ENCODE measurements around the gene DENND5B. TPM values are rescaled to one million over a fixed set of nuclear protein-coding genes. Genes with fewer than 3 reads are reported as not detected.

DENND5B gene
- total RNA-seq, 6 experiments from 2014 or later: 12.6 to 18.4 (median 16.6) TPM

- DNase-seq: no peak
- intact Hi-C loops (cut with DNase I): no loop called here
- no peaks in the 10 kb centered on the region for H3K27me3 ChIP-seq
- no peak overlapping the region for H3K4me3 ChIP-seq
- no peaks in the 10 kb centered on the region for H3K9me3 ChIP-seq
- no peaks in the 10 kb centered on the region for H3K36me3 ChIP-seq
- no peak overlapping the region for H3K27ac ChIP-seq
- TF ChIP-seq POLR2A (IDR thresholded peaks at IDR 0.05): no peak
- TF ChIP-seq CTCF (IDR thresholded peaks at IDR 0.05): no peak
- 26% methylated on average over 1 of the region's 1 CpG for WGBS (ENCODE audit: insufficient coverage, low coverage, low lambda C conversion rate, missing lambda C conversion rate)
- ATAC-seq: peak in 3 of 4 donors; percentile 19 to 34 (median 28)
- H3K4me1 ChIP-seq: peaks cover 0 to 18% (median 5%) of the 10 kb centered on the region in 4 donors
These were observed 69.0 kb downstream of the DENND5B start for GRCh38 chr12:31521964-31522363.

GRCh38 chr12:31519511-31519910, 71.4 kb downstream of the DENND5B start:
- TF ChIP-seq POLR2A (IDR thresholded peaks at IDR 0.05) (no peak), CTCF (IDR thresholded peaks at IDR 0.05) (no peak)
- no peak overlapping the region for H3K27ac ChIP-seq
- intact Hi-C loops (cut with DNase I): no loop called here

GRCh38 chr12:31518680-31519227, 72.2 kb downstream of the DENND5B start:
- Histone ChIP-seq H3K9me3 (no peaks in the 10 kb centered on the region), H3K27ac (no peak overlapping the region), H3K4me3 (no peak overlapping the region), H3K36me3 (no peaks in the 10 kb centered on the region), H3K27me3 (no peaks in the 10 kb centered on the region), H3K4me1 (peaks cover 0 to 18% (median 5%) of the 10 kb centered on the region in 4 donors)
- no peak for DNase-seq
- peak; percentile 35 to 75 (median 44) for ATAC-seq
- intact Hi-C loops (cut with DNase I): no loop called here
- 39% methylated on average over 4 of the region's 4 CpGs for WGBS (ENCODE audit: insufficient coverage, low coverage, low lambda C conversion rate, missing lambda C conversion rate)
- TF ChIP-seq CTCF (IDR thresholded peaks at IDR 0.05) (no peak), POLR2A (IDR thresholded peaks at IDR 0.05) (no peak)

More at GRCh38 chr12:31519511-31519910, 71.4 kb downstream of the DENND5B start:
- Histone ChIP-seq H3K4me1 (peaks cover 0 to 18% (median 5%) of the 10 kb centered on the region in 4 donors), H3K9me3 (no peaks in the 10 kb centered on the region), H3K36me3 (no peaks in the 10 kb centered on the region), H3K4me3 (no peak overlapping the region), H3K27me3 (no peaks in the 10 kb centered on the region)
- DNase-seq (no peak), ATAC-seq (no peak)

GRCh38 chr12:31517994-31518393, 72.9 kb downstream of the DENND5B start:
- DNase-seq (no peak), ATAC-seq (peak in 1 of 4 donors; percentile 13)
- Histone ChIP-seq H3K4me1 (peaks cover 0 to 18% (median 5%) of the 10 kb centered on the region in 4 donors), H3K27me3 (no peaks in the 10 kb centered on the region), H3K4me3 (no peak overlapping the region), H3K27ac (no peak overlapping the region), H3K36me3 (no peaks in the 10 kb centered on the region), H3K9me3 (no peaks in the 10 kb centered on the region)
- 78% methylated on average over 1 of the region's 1 CpG for WGBS (ENCODE audit: insufficient coverage, low coverage, low lambda C conversion rate, missing lambda C conversion rate)
- intact Hi-C loops (cut with DNase I): no loop called here
- TF ChIP-seq POLR2A (IDR thresholded peaks at IDR 0.05): no peak

GRCh38 chr12:31516702-31517101, 74.2 kb downstream of the DENND5B start:
- DNase-seq (no peak), ATAC-seq (no peak)
- no peaks in the 10 kb centered on the region for H3K36me3 ChIP-seq
- no peak overlapping the region for H3K4me3 ChIP-seq
- TF ChIP-seq POLR2A (IDR thresholded peaks at IDR 0.05) (no peak), CTCF (IDR thresholded peaks at IDR 0.05) (no peak)
- 52% methylated on average over 2 of the region's 2 CpGs for WGBS (ENCODE audit: insufficient coverage, low coverage, low lambda C conversion rate, missing lambda C conversion rate)
- peaks cover 0 to 18% (median 5%) of the 10 kb centered on the region in 4 donors for H3K4me1 ChIP-seq
- no peak overlapping the region for H3K27ac ChIP-seq
- no peaks in the 10 kb centered on the region for H3K27me3 ChIP-seq
- intact Hi-C loops (cut with DNase I): no loop called here
- H3K9me3 ChIP-seq: no peaks in the 10 kb centered on the region

All from right lobe of liver (tissue), 6 donors.